ENCODE data around the gene PLEKHM1.
A peak's percentile ranks its signal among the peaks of the same experiment; 100 is the strongest.

Gene PLEKHM1

GRCh38 chr17:45424769-45425124, 65.8 kb downstream of the PLEKHM1 start:
- in situ Hi-C loops (cut with MboI; ENCODE audit: low pct_unique_long_range_greater_than_20kb, low sequenced_read_pairs, unreplicated experiment): no loop called here
- no peak for DNase-seq (ENCODE audit: low spot score)
- TF ChIP-seq, protein P1, sequence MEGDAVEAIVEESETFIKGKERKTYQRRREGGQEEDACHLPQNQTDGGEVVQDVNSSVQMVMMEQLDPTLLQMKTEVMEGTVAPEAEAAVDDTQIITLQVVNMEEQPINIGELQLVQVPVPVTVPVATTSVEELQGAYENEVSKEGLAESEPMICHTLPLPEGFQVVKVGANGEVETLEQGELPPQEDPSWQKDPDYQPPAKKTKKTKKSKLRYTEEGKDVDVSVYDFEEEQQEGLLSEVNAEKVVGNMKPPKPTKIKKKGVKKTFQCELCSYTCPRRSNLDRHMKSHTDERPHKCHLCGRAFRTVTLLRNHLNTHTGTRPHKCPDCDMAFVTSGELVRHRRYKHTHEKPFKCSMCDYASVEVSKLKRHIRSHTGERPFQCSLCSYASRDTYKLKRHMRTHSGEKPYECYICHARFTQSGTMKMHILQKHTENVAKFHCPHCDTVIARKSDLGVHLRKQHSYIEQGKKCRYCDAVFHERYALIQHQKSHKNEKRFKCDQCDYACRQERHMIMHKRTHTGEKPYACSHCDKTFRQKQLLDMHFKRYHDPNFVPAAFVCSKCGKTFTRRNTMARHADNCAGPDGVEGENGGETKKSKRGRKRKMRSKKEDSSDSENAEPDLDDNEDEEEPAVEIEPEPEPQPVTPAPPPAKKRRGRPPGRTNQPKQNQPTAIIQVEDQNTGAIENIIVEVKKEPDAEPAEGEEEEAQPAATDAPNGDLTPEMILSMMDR (IDR thresholded peaks at IDR 0.05; ENCODE audit: extremely low read depth, insufficient read depth, missing control alignments): no peak

DNA sequence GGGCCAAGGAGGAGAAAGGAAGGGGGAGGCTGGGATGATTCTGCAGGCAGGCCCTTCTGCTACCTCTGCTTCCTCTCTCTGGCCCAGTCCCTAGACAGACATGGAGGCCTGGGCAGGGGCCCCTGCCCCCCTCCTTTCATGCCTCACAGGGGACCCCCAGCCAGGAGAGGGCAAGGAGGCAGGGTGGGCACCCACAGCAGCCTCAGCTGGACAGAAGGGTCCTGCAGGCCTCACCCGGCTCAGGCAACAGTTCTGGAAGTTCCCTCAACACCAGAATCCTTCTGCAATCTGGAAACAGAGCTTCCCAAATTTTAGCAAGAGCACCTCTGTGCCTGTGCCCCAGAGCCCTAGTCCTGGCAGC, 66.6 kb downstream of the PLEKHM1 start:
- in situ Hi-C loops (cut with MboI; ENCODE audit: low pct_unique_long_range_greater_than_20kb, low sequenced_read_pairs, unreplicated experiment): no loop called here
- TF ChIP-seq, protein P1 (IDR thresholded peaks at IDR 0.05; ENCODE audit: extremely low read depth, insufficient read depth, missing control alignments): no peak
- no peak for DNase-seq (ENCODE audit: low spot score)

DNA sequence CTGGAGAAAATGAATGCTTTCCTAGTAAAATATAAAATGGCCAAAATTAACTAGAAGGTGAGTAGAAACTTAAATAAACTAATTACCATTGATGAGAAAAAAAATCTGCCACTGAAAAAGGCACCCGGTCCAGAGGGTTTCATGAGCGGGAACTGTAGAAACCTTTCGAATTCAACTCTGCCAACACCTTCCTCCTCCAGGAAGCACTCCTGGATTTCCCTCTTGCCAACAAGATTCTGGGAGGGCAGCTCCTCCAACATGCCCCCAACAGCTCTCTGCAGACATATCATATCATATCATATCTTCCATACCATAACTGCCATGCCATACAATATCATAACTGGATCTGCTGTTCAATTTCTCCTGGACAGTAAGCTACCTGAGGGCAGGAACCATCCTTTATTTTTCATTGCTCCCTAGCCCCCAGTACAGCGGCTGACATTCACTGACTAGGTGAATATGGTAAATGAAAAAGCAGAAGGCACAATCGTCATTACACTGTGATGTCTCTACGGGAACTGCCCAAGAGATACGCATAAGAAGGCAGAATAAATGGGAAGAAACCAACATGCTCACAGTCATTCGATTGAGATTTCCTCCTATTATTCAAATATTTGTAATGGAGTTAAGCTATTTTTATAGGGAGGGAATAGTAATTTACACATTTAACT, 67.1 kb downstream of the PLEKHM1 start:
- TF ChIP-seq, protein P1 (IDR thresholded peaks at IDR 0.05; ENCODE audit: extremely low read depth, insufficient read depth, missing control alignments): no peak
- in situ Hi-C loops (cut with MboI; ENCODE audit: low pct_unique_long_range_greater_than_20kb, low sequenced_read_pairs, unreplicated experiment): no loop called here
- no peak for DNase-seq (ENCODE audit: low spot score)

- TF ChIP-seq, protein P1 (IDR thresholded peaks at IDR 0.05; ENCODE audit: extremely low read depth, insufficient read depth, missing control alignments): no peak
- in situ Hi-C loops (cut with MboI; ENCODE audit: low pct_unique_long_range_greater_than_20kb, low sequenced_read_pairs, unreplicated experiment): no loop called here
- DNase-seq (ENCODE audit: low spot score): no peak
Observed at GRCh38 chr17:45414990-45415881, 75.3 kb downstream of the PLEKHM1 start.

DNA sequence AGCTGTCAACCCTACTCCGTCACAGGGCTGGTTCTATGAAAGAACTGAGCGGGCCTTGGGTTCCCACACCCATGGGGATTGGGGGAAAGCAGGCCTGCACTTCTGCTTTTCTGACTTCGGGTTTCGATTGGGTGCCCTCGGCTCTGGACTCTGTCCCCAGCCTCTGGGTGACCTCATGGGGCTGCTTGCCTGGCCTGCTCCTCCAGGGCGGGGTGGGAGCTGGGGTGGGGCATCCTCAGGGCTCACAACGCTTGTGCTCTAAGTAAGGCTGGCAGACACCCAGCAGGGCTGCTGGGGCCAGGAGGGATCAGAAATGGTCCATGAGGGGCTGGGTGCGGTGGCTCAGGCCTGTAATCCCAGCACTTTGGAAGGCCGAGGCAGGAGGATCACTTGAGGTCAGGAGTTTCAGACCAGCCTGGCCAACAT, 77.0 kb downstream of the PLEKHM1 start:
- peak; percentile 67 for DNase-seq (ENCODE audit: low spot score)
- in situ Hi-C loops (cut with MboI; ENCODE audit: low pct_unique_long_range_greater_than_20kb, low sequenced_read_pairs, unreplicated experiment): no loop called here
- TF ChIP-seq, protein P1 (IDR thresholded peaks at IDR 0.05; ENCODE audit: extremely low read depth, insufficient read depth, missing control alignments): no peak

- no peak for DNase-seq (ENCODE audit: low spot score)
- in situ Hi-C loops (cut with MboI; ENCODE audit: low pct_unique_long_range_greater_than_20kb, low sequenced_read_pairs, unreplicated experiment): no loop called here
- TF ChIP-seq, protein P1 (IDR thresholded peaks at IDR 0.05; ENCODE audit: extremely low read depth, insufficient read depth, missing control alignments): no peak
Observed at GRCh38 chr17:45411348-45412105, 79.0 kb downstream of the PLEKHM1 start.
